ENCODE measurements around the gene ZNF273.
"Not testable (repeated sequence)": the region's sequence is repeated elsewhere in the genome, so short reads cannot be mapped to it uniquely, and the experiment has no call there.

Gene ZNF273

GRCh38 chr7:64902806-64903721, at the start of gene ZNF273:
Gene ZNF273, plus strand, starts transcription at chr7:64903273. Its CDS starts 45 bp downstream, at chr7:64903318.
- peak; percentile 97 for FAIRE-seq
- DNase-seq (ENCODE audit: low spot score): peak; percentile 85

- FAIRE-seq: no peak
- no peak for DNase-seq (ENCODE audit: low spot score)
Measured at GRCh38 chr7:64853679-64854078, 49.4 kb upstream of the ZNF273 start.

GRCh38 chr7:64854969-64855368, 48.1 kb upstream of the ZNF273 start:
- FAIRE-seq (no peak), DNase-seq (ENCODE audit: low spot score) (no peak)

GRCh38 chr7:64863021-64863420, 40.1 kb upstream of the ZNF273 start:
- FAIRE-seq (no peak), DNase-seq (ENCODE audit: low spot score) (no peak)

DNA sequence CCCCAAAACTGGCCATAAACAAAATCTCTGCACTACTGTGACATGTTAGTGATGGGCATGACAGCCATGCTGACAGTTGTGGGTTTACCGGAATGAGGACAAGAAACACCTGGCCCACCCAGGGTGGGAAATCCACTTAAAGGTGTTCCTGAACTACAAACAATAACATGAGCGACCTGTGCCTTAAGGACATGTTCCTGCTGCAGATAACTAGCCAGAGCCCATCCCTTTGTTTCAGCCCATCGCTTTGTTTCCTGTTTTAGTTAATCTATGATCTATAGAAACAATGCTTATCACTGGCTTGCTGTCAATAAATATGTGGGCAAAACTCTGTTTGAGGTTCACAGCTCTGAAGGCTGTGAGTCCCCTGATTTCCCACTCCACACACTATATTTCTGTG, 39.5 kb upstream of the ZNF273 start:
- not testable (repeated sequence) for DNase-seq (ENCODE audit: low spot score); FAIRE-seq

GRCh38 chr7:64863969-64864368, 39.1 kb upstream of the ZNF273 start:
- no peak for FAIRE-seq

GRCh38 chr7:64867863-64868440, 35.1 kb upstream of the ZNF273 start:
- no peak for FAIRE-seq
- DNase-seq (ENCODE audit: low spot score): no peak

More at GRCh38 chr7:64863969-64864368, 39.1 kb upstream of the ZNF273 start:
- no peak for DNase-seq (ENCODE audit: low spot score)

- FAIRE-seq: no peak
- no peak for DNase-seq (ENCODE audit: low spot score)
Measured at GRCh38 chr7:64868499-64868898, 34.6 kb upstream of the ZNF273 start.

GRCh38 chr7:64869121-64869725, 33.9 kb upstream of the ZNF273 start:
- DNase-seq (ENCODE audit: low spot score) (no peak), FAIRE-seq (no peak)

DNA sequence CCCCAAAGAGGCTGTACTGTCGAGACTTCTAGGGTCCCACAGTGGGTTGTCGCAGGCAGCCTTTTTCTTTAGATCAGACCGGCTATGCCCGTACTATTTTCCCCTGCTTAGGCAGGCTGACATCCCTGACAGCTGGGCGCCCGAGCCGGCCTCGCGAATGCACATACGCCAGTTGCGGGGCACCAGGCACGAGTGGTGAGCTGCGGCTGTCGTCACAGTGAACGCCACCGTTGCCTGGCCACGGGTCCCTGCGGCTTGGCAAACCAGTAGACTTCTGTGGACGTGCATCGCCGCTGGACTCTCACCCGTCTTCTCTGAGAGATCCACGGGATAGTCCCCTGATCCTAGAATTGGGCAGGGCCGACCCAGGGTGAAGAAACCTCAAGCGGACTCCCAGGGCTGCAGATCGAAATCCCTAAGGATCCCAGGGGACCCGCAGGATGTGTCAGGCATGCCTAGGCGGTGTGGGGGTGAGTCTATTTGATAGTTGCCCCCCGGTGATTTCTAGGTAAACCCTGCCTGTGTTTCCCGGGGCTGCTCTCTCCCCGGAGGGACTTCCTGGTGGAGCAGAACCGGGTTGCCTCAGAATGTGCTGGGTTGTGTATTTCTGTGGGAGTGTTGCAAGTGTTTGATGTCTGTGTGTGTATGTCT, 33.0 kb upstream of the ZNF273 start:
- FAIRE-seq: no peak
- no peak for DNase-seq (ENCODE audit: low spot score)

DNA sequence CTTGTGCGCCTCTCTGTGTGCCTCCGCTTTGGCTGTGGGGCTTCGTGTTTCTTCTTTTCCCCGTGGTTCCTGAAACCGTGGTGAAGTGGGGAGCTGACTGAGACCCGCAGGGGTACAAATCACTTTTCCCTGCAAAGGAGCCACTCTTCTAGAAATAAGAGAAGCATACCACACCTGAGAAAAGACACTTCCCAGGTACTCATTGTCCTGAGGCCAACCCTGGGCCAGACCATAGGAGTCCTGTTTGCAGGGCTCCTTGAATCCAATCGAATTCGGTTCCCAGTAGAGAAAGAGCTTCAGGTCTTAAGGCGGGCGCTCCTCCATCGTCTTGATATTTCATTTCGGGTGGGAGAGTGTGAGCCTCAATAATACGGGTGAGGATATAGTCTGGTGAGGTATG, 32.4 kb upstream of the ZNF273 start:
- DNase-seq (ENCODE audit: low spot score): no peak
- no peak for FAIRE-seq

DNA sequence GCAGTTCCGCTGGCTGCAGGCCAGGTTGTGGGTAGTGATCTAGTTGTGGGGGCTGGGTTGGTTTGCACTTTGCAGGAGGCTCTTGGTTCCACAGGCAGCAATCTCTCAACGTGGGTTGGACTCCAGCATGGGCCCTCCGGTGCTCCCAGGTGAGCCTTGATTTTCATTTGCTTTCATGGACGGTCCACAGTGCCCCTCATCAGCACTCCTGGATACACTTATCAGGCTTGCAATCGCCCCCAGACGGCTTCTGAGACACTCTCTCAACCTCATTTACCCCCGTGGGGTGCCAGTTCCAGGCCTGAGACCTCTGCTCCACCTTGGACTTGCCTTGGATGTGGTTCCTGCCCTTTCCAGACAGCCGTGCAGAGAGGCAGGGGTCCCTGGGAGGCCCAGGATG, 31.3 kb upstream of the ZNF273 start:
- DNase-seq (ENCODE audit: low spot score) (no peak), FAIRE-seq (no peak)

DNA sequence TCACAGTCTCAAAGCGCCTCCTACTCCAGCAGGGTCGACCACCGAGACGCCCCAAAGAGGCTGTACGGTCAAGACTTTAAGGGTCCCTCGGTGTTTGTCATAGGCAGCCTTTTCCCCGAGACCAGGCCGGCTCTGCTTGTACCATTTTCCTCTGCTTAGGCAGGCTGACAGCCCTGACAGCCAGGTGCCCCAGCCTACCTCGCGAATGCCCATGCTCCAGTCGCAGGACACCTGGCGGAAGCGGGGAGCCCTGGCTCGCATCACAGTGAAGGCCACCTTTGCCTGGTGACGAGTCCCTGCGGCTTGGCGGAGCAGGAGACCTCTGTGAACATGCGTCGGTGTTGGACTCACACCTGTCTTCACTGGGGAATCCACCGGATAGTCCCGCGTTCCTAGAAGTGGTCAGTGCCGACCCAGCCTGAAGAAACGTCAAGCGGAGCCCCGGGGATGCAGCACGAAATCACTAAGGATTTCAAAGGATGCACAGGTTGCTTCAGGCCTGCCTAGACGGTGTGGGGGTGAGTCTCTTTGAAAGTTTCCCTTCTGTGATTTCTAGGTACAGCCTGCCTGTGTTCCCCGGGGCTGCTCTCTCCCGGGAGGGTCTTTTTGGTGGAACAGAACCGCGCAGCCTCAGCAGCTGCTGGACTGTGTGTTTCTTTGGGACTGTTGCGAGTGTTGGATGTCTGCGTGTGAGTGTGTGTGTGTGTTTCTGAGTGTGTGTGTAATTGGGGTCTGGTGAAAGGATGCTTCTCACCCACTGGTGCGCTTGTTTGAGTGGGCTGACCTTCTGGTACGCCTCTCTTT, 30.5 kb upstream of the ZNF273 start:
- no peak for DNase-seq (ENCODE audit: low spot score)
- FAIRE-seq: no peak

GRCh38 chr7:64873155-64873500, 29.9 kb upstream of the ZNF273 start:
- FAIRE-seq (no peak), DNase-seq (ENCODE audit: low spot score) (no peak)

- DNase-seq (ENCODE audit: low spot score): no peak
- FAIRE-seq: no peak
Measured at GRCh38 chr7:64873517-64873916, 29.6 kb upstream of the ZNF273 start.

DNA sequence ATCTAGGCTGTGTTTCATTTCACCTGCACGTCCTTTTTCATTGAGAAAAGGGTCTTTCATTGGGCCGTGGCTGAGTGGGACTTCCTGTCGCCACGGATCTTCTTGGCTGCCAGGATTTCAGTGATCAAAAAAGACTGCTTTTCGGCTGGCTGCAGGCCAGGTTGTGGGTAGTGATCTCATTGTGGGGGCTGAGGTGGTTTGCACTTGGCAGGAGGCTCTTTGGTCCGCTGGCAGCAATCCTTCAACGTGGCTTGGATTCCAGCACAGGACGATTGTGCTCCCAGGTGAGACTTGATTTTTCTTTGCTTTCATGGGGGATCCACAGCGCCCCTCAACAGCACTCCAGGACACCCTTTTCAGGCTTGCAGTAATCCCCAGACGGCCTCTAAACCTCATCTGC, 29.0 kb upstream of the ZNF273 start:
- FAIRE-seq (peak; percentile 55), DNase-seq (ENCODE audit: low spot score) (peak; percentile 56)

GRCh38 chr7:64874562-64875250, 28.4 kb upstream of the ZNF273 start:
- DNase-seq (ENCODE audit: low spot score): no peak
- FAIRE-seq: no peak

GRCh38 chr7:64875258-64875657, 27.8 kb upstream of the ZNF273 start:
- DNase-seq (ENCODE audit: low spot score): no peak
- FAIRE-seq: no peak

DNA sequence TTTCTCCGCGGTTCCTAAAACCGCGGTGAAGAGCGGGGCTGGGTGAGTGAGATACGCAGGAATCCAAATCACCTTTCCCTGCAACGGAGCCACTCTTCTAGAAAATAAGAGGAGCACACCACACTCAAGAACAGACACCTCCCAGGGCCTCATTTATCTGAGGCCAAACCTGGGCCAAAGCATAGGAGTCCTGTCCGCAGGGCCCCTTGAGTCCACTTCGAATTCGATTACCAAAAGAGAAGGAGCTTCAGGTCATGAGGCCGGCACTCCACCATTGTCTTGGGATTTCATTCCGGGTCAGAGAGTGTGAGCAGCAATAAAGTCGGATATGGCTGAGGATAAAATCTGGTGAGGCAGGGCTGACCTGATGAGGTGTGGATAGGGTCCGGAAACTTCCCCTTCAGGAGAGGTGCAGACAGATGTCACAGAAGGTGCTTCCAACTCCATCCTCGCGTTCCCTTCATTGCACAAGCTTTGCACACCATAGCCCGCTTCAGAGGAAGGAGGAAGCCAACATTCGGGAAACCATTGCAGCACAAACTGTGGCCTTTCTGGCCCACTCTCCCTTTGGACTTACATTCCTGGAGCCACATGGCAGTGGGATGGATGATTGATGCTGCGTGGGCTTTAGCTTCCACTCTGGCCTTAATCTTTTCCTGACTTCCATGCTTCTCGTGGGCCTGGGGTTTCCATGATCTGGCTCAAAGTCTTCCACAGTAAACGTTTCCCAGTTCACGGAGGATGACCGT, 27.2 kb upstream of the ZNF273 start:
- FAIRE-seq (no peak), DNase-seq (ENCODE audit: low spot score) (no peak)
